GM21367 (cell line): ENCODE results near the gene NDUFAF3.

Experiments used
- ATAC-seq: cut with Tn5 transposase; IDR thresholded peaks from one replicate; pipeline ENCODE4 v1.9.1; 2021; ENCODE audit not compliant: unreplicated experiment

NDUFAF3 gene

DNA sequence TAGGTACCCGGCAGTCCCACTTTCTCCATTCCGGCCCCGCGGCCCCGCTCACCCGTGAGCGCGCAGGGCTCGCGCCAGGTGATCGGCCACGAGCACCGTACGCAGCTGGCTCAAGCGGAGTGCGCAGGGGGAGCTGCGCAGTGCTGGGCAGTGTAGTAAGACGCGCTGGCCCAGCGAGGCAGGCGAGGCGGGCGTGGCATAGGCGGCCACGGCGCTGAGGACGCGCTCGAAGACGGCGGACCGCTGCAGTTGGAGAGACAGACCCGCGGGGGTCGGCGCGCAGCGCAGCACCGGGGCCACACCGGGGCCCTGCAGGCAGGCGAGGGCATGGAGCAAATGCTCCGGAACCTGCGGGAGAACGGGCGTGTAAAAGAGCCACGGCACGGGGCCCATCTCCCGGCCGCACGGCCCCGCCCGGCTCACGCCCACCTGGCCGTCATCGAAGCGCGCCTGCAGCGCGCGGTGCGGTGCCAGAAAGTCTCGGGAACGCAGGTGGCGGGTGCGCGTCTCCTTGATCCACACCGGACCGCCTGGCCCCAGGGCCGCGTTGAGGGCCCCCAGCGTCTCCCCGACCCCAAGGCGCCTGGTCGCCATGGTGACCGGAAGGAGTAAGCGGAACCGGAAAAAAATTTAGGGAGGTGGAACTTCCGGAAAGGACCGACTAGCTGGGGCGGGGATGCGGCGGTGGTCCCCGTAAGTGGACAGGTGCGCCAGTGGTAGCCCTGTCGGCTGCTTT is 3.8 kb upstream of the NDUFAF3 start, which contains the start of gene DALRD3:
Gene DALRD3, minus strand, starts transcription at position 610 of the 736 bp plus-strand sequence. Its CDS starts 16 bp downstream, at position 594.
- no peak for ATAC-seq

DNA sequence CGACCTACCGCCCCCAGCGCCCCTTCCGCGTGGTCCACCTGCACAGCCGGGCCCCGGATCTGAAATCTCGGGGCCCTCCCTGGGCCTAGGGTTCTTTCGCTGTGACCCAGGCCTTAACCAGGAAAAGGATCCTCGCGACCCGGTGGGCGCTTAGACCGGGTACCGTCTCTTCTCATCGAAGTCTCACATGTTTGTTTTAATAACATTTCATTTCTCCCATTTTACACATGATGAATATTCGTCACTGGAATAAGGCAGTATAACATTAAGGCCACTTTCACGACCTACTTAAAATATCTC is 3.3 kb upstream of the NDUFAF3 start:
- no peak for ATAC-seq

DNA sequence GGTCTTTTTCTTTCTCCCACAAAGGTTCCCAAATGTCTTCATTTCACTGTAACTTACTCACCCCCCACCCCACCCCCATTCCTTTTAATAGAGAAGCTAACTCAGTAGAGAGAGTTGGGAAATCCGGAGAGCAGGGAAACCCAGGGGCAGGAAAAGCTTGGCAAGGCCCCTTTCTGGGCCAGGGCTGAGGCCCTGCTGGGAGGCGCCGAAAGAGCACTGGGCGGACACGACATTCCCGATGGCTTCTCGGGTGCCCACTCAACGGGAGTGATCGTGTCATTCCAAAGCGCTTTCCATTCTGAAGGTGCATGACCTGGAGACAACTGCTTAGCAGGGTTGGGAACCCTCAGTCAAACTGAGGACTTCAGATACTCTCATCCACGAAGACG is 2.0 kb upstream of the NDUFAF3 start:
- ATAC-seq = no peak

DNA sequence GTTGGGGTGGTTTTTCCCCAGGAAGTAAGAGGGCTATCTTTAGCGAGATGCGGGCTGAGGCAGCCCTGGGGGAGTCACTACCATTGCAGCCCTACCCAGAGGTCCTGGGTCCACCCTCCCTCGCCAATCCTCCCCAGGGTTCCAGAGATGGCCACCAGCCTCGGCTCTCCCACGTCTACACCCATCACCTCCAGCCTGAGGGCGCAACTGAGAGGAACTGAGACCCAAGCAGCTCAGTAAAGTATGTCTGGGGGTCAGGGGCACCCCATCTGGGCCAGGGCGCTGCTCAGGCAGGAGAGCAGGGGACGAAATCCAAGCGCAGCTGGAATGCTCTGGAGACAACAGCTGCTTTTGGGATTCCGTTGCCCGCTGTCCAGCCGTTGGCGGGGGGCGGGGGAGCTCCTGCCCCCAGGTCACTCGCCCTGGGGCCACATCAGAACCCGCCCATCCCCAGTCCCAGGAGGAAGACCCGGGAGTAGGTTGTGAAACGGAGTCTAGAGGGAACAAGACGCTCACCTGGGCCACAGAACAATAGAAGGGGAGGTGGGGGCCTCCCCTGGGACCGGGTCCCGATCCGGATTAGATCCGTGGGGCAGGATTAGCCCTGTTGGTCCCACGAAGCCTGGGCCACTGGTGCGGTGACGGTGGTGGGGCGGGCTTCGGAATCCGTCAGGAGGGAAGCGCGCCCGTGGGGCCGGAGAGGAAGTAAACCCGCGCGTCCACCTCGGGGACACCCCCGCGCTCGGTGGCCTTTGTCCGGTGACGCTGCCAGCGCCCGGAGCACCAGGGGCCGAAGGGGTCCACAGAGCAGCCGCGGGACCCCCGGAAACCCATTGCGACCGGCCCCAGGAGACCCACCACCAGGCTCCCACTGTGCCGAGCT is 1.4 kb upstream of the NDUFAF3 start:
- peak; percentile 4 for ATAC-seq

DNA sequence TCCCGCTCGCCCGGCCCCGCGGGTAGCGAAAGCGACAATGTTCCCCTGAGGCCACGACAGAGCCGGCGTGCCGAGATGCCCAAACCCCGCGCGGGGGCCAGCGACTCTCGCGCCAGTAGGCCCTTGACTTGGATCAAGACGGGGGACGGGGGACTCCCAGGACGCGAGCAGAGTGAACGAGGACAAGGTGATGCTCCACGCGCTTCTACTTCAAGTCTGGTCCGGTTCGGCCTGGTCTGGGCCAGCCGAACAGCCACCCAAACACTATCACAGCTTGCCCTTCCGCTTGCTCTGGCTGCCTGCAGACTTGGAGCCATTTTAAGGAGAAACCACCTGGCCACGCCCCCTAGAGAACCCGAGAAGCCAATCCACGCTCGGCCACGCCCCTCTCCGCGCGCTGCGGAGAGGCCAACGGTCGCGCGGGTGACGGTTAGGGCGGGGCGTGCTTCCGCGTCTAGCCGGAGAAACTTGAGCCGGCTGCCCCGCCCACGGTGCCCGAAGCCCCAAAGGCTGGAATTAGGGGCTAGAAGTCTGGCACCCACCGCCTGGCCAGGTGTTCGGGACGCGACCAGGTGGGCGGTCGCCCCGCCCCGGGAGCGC is 608 bp upstream of the NDUFAF3 start:
- peak; percentile 38 for ATAC-seq

DNA sequence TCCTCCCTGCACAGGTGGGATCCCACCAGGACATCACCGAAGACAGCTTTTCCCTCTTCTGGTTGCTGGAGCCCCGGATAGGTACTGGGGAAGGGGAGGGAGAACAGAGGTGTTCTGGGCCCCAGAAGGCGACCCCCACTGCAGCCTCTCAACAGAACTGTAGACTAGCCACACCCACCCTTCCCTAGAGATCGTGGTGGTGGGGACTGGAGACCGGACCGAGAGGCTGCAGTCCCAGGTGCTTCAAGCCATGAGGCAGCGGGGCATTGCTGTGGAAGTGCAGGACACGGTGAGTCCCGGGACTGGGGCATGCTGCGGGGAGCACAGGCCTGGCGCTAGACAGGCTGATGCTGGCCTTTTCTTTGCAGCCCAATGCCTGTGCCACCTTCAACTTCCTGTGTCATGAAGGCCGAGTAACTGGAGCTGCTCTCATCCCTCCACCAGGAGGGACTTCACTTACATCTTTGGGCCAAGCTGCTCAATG is 809 bp downstream of the NDUFAF3 start:
- no peak for ATAC-seq

DNA sequence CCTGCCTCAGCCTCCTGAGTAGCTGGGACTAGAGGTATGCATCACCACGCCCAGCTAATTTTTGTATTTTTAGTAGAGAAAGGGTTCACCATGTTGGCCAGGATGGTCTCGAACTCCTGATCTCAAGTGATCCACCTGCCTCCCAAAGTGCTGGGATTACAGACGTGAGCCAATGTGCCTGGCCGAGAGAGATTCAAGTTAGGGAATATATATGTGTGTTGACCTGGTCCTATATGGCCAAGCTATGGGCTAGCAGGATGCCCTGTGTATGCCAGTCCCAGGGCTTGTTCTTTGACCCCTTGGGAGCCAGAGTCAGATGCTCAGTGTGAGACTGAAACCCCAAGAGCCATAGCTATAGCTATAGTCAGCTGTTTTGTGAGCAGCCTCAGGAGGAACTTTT is 1.9 kb downstream of the NDUFAF3 start:
- ATAC-seq = no peak

DNA sequence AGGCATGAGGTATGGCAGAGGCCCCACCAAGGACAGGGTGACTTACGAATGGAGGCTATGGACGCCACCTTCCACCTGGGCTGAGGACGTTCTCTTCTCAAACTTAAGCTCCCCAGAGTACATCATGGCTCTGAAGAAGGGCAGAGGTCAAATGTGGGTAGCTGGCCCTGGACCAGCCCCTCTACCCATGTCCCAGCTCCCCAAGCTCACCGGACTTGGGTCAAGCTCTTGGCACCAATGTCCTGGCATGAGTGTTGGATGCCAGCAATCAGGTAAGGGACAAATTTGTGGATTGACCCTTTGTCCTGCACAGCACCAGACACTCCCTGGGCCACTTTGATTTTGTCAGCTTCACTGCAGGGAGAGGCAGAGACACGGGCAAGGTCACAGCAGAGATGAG is 2.5 kb downstream of the NDUFAF3 start:
- no peak for ATAC-seq

DNA sequence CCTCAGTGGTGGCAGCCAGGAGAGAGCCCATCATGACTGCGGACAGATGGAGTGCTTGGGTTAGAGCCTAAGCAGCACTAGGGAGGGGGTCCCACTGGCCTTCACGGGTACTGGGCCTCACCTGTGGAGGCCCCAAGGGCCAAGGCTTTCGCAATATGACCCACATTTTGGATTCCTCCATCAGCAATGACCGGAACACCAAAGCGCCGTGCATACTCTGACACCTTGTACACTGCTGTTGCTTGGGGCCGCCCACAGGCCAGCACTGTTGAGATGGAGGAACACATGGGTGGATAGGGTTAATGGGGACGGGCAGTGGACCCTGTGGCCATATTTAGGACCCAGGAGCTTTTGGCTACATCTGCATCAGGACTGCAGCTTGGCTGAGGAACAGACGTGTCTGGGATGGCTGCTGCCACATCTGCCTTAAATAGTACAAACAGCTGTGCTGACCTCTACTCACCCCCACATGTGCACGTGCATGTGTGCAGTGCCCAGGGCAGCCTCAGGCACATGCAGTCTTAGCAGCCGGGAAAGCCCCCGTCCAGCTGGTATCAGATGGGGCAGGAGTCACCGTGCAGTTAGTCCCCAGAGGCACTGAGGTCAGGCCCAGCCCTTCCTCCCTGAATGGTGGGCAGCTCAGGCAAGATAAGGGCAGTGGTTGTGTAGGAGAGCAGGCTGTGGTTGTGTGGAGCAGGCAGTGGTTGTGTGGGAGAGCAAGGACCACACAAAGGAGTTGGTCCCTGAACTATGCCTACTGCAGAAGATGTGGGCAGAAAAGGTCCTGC is 3.3 kb downstream of the NDUFAF3 start:
- ATAC-seq = no peak

DNA sequence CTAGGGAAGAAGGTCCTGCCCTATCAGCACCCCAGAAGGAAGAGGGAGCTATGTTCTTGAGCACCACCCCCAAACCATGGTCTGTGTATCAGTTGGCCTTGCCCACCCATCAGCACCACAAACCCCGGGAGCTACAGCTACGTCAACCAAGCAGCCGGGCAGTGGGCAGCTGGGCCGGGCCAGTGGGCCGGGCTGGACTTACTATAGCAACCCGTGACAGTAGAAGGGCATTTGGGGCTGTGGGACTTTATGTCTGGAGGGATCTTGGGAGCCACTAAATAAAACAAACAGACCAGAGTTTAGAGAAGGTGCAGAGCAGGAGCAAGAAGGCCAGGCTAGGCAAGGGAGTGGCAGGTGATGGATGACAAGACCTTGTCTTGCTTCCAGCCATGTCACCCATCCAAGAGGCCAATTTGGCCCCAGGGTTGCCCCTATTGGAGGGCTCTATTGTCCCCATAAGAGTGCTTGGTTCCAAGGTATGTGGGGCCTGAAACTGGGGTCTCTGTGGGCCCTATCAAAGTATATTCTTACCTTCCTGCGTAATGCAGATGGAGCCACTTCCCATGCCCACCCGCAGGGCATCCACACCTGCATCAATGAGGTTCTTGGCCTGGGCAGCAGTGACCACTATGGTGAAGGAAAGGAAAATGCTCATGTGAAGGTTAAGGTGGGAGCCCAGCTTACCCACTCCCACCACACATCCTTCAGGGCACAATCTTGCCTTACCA is 4.0 kb downstream of the NDUFAF3 start:
- no peak for ATAC-seq

DNA sequence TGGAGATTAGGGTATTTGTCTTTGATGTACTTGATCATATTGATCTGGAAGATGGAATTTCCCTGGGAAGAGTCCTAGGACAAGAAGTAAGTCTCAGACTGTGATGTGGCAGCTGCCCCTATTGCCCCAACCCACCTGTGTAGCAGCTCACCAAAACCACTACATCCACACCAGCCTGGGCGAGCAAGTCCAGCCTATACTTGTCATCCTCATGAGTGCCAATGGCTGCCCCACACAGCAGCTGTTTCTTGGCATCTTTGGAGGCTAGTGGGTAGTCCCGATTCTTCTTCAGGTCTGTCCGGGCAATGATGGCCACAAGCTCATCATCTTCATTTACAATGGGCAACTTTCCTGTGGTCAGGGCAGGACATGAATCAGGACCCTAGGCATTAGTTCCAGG is 4.6 kb downstream of the NDUFAF3 start:
- no peak for ATAC-seq

DNA sequence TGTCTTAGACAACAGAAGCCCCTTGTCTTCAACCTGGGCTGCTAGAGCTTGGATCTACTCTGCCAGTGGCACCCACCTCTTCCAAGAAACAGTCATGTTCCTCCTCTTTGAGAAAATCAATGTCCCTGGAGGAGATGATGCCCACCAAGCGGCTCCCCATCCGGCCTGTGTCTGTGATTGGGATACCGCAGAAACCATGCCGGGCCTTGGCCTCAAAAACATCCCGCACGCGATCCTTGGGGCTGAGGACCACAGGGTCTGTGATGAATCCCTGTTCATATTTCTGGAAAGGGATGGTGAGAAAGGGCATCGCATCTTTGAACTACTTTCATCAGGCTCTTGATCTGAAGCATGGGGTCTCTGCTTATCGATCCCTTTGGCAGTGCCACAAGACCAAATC is 5.7 kb downstream of the NDUFAF3 start:
- ATAC-seq = no peak

DNA sequence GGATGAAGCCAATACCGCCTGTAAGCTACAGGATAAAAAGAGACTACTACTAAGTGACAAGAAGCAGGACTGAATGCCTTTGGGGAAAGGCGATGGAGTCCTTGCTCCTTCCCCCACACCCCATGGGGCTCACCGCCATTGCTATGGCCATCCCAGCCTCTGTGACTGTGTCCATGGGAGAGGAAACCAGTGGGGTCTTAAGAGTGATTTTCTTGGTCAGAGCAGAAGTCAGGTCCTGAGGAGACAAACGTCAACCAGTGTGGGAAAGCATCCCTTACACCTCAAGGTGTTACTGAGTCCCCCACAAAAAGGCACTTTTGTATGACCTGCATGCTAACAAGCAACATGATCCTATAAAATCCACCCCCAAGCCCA is 6.4 kb downstream of the NDUFAF3 start:
- ATAC-seq = no peak

DNA sequence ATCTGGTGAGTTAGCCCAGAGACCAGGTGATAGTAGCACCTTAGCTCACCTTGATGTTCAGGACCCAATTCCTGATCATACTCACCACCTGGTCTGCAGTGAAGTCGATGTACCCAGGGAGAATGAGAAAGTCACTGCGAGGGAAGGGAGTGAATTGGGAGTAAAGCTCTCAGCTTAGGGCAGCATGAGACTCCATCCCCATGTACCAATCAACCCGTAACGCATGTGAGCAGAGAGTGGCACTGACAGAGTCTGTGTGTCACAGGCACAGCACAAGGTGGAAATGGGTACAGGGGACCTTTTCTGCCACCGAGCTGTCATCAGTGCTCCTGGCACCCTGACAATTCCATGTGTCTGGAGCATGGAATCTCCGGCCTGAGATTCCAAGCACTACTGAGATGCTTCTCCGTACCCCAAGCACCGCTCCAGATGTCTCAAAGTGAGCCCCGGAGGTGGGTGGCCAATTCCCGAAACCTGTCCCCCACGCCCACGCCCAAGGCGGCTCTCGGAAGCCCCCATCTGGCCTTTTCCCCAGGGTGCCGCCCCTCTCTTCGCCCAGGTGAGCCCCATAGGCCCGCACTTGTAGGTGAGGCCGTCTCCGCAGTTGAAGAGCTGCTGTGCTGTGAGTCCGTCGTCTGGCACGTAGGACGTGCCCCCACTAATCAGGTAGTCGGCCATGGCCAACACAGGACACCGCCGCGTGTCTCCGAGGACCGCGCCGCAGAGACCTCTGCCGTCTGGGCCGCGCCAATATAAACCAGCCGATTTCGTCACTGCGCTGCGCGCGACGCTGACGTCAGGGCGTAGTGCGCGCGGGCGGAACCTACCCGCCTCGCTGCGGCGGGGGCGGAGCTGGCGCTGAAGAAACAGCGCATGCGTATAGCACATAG is 7.0 kb downstream of the NDUFAF3 start, which contains the start of gene IMPDH2:
Gene IMPDH2, minus strand, starts transcription at position 726 of the 890 bp plus-strand sequence. Its CDS starts 48 bp downstream, at position 678.
- peak; percentile 77 for ATAC-seq

DNA sequence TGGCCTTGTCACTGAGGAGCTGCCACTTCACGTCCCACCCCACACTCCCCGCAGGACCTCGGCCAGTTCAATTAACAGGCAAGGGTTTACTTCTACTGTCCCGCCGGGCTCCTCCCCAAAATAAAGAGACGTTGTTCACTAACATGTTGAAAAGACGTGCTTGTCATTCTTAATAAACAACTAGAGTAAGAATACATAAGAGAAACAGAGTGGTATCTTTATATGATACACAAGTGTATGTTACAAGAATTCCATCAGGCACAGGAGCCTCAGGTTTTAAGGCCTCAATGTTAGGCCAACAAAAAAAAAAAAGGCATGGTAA is 7.6 kb downstream of the NDUFAF3 start:
- no peak for ATAC-seq

DNA sequence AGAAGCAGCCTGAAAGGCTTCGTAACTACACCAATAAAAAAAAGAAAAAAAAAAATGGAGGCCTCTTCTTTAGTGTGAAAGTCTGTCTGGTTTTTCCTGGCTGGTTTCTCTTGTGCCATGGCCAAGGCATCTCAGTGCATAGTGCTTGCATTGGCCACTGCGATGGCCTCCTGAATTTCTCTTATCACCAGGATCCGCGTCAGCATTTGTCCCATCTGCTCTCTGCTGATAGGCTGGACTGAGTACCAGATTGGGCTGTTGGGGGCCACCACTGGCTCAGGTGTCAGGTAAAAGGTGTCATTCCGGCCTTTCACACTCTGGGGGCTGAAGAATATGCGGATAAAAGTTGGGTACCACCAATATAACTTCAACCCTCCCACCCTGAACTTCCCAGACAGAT is 8.4 kb downstream of the NDUFAF3 start:
- ATAC-seq = no peak

DNA sequence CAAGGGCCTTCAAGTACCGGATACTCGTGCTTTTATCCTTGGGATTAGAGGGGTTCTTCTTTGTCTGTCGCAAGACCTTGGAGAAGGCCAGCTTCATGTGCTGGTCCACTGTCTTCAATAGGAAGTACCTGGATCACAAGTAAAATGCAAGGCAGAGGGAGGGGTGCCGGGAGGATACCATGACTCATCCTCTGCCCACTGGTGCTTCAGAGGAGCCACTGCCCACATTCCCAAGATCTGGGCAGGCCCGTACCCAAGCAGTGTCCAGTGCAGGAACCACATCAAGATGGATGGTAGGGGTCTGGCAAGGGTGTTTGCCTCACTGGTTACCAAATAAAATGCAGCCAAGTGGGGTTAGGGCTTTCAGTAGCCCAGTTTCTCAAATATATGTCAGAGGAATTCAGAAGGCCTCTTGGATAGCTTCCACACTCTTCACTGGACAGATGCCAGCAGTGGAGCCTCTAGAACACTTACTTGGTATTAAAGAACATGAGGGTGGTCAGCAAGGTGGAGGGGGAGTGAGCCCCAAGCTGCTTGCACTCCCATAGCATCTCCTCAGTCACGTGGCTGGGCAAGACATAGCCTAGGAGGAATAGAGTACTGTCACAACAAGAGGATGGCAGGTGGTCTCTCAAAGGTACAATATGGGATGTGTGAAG is 10.9 kb downstream of the NDUFAF3 start:
- ATAC-seq = no peak

DNA sequence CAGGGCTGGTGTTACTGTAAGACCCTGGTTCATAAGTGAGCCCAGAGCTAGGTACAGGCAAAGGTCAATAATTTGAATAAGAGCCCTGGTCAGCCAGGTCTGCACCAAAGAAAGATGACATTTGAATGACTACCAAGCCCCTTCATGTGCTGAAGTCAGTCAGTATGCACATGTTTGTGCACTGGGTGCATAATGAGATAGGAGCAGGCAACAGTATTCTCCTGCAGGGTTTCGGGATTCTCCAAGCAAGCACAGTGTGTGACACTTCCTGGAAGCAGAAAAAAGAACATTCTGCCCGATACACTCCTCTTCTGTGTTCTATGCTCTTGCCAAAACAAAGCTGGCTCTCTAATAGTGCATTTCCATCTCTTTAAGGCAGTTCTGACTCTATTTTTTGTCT is 12.7 kb downstream of the NDUFAF3 start:
- ATAC-seq = no peak

DNA sequence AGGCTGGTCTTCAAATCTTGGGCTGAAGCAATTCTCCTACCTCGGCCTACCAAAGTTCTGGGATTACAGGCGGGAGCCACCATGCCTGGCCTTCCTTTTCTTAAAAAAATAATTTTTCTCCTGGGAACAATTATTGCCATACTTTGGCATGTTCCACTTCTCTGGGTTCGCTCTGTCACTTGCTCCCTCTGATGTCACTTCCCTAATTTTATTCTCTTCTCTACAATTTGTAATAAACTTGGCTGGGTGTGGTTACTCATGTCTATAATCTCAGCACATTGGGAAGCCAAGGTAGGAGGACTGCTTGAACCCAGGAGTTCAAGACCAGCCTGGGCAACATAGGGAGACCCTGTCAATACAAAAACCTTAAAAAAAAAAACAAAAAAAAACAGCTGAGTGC is 13.4 kb downstream of the NDUFAF3 start:
- no peak for ATAC-seq
